ENCODE results near the gene RNF186.

DNA sequence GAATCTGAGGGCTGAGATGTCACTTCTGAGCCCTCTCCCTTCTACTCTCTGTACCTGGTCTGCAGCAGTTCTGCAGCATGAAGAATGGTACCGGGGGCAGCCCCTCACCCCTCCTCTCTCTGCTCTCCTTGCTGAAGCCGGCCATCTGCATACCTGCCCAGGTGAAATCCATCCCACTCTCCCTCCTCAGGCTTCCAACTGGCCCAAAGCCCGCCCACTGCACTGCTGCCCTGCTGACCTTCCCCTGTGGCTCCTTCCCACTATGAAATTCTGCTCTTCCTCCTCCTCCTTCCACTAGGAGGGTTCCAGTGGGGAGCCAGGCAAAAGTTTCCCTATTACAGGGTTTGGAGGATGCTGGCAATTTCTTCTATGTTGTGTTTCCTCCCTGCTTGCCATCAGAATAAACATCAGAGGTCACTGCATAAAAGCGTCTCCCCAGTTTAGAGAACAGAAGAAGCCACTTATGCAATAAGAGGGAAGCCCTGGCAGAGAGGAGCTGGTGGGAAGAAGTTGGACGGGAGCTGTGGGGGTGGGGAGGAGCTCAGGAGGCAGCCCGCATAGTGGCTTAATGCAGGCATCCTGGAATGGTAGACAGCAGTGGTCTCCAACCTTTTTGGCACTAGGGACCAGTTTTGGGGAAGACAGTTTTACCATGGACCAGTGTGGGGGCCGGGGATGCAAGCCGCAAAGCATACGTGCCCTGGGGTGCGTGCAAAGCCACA is 45.7 kb downstream of the RNF186 start:
- no peak for TF ChIP-seq CTCF (conservative IDR thresholded peaks at IDR 0.05 in 1 of 2, IDR thresholded peaks at IDR 0.05 in 1 of 2; ENCODE audit: extremely low read depth in 1 of 2, insufficient read depth in 1 of 2, low read depth in 1 of 2, low read length in 2 of 2)
- TF ChIP-seq EZH2 (IDR thresholded peaks at IDR 0.05; ENCODE audit: borderline replicate concordance, low read length) = no peak

Data from mammary epithelial cell (primary cell).